NCI-H1105 (cell line): ENCODE data around the gene CXCR3.
A peak's percentile ranks its signal among the peaks of the same experiment; 100 is the strongest.
"Not testable (repeated sequence)": the region's sequence is repeated elsewhere in the genome, so short reads cannot be mapped to it uniquely, and the experiment has no call there.

ENCODE experiments used
- DNase-seq: peaks from one replicate; lab custom pipeline; 2025; lab: John Stamatoyannopoulos, UW

CXCR3 gene

DNA sequence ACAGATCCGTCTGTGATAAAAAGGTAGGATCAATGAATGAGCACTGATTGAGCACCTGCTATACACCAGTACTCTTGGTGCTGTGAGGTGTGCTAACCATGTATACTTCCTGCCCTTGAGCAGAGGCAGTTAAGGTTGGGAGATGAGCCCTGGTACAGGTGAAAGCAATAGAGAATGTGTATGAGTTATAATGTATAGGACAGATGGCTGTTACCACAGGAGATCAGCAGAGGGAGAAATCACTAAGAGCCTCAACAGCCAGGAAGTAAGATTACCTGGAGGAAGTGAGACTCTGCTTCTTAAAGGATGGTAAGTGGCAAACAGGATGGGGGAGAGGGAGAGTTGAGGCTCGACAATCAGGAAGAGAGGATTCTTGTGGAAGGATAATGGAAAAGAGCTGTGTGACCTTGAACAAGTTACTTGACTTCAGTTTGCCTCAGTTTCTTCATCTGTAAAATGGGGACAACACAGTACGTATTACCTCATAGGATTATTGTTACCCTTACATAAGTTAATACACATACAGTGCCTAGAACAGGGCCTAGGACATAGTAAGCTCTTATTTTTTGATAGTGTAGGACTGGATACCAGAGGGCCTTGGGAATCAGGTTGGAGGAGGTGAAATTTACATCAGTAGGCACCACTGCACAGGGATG is 9.1 kb downstream of the CXCR3 start:
- no peak for DNase-seq

DNA sequence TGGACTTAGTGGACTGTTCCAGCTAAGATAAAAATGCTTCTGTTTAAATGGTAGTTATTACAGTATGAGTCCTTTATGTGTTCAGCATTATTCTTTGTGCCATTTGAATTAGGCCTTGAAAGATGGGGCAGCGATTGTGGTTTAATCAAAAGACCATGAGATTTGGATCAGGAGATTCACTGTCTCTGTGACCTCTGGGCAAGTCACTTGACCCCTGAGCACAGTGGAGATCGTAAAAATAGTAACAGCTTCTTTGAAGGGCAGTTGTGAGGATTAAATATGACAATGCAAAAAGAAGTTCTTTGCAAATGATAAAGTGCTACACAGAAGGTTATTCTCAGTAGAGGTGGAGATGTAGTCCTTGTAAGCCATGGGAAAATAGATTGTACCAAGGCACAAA is 10.8 kb downstream of the CXCR3 start:
- no peak for DNase-seq

DNA sequence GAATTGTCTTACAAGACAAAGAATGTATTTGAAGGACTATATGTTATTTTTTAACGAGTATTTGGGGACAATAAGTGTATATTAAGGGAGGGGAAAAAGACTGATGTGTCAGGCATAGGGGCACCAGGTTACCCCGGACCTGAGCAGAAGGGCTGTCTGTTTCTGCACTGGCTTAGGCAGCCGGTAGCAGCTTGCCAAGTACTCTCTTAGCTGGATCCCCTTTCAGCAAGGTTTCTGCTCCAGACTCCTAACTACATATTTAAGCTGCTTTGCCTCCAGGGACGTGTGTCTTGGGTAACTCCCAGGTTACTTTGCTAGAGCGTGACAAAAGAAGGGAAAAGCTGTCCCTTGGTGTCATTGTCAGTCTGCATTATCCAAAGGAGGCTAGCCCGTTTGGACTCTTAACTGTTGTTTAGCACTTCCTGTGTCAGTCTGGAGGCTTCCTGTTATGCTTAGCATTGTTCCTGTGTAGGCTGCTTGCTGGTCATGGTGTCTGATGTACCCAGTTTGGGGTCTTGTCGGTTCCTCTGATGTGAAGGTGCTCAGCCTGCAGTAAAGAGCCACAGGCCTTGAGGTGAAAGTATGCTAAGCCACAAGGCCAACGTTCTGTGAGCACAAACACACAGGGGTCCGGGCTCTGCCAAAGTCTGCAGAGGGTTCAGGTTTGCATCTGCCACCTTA is 11.6 kb downstream of the CXCR3 start:
- DNase-seq: no peak

DNA sequence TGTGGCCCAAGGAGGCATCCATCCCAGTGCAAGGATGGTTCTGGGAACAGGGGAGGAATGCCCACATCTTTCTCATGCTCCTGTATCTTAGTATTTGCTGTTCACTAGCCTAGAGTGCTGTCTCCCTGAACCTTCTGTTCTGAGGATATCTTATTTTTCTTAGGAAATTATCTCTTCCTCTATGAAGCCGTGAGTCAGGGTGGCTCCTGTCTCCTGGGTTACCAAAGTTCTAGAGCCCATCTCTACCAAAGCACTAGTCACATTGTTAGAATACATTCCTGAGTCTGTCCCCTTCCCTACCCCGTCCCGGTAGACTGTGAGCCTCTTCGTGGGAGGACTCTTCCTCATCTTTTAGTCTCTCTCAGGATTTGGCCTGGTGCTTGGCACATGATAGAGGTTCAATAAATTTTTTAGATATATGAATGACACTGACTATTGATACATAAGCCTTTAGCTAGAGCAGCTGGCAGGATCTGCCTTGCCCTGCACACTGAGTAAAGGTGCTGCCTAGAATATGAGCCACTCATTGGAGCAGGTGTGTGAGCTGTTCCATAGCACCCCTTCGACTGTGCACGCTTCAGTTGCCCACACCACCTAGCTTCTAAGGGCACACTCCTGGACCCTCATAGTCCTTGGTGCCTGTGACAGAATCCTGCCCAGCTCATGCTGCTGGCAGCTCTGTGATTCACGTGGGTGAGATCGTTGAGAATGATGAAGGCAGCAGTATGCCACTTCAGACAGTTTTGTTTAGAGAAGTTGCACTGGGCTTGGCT is 13.3 kb downstream of the CXCR3 start:
- no peak for DNase-seq

DNA sequence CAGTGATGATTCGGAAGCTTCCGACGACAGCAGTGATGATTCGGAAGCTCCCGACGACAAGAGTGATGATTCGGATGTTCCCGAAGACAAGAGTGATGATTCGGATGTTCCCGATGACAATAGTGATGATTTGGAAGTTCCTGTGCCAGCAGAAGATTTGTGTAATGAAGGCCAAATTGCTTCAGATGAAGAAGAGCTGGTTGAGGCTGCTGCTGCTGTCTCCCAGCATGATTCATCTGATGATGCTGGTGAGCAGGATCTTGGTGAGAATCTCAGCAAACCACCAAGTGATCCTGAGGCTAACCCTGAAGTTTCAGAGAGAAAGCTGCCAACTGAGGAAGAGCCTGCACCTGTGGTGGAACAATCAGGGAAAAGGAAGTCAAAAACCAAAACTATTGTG is 14.2 kb downstream of the CXCR3 start:
- DNase-seq: no peak

DNA sequence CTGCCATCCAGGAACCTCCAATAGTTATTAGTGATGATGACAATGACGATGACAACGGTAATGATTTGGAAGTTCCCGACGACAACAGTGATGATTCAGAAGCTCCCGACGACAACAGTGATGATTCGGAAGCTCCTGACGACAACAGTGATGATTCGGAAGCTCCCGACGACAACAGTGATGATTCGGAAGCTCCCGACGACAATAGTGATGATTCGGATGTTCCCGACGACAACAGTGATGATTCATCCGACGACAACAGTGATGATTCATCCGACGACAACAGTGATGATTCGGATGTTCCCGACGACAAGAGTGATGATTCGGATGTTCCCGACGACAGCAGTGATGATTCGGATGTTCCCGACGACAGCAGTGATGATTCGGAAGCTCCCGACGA is 14.7 kb downstream of the CXCR3 start:
- no peak for DNase-seq

DNA sequence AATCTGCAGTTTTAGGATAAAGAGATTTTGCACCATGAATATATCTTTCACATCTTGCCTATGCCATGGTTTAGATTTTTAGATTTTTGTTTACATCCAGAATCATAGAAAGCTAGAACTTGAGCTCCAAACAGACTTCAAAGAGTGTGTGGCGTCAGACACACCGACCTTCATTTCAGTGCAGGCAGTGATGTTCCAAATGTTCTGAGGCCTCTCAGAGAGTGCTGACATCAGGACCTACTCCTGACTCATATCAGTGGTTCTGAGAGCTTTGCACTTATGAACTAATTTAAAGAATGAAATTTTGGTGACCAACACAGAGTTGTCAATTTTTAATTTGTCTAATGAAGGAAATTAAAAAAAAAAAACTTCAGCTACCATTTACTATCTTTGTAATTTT is 18.3 kb downstream of the CXCR3 start:
- DNase-seq: no peak

DNA sequence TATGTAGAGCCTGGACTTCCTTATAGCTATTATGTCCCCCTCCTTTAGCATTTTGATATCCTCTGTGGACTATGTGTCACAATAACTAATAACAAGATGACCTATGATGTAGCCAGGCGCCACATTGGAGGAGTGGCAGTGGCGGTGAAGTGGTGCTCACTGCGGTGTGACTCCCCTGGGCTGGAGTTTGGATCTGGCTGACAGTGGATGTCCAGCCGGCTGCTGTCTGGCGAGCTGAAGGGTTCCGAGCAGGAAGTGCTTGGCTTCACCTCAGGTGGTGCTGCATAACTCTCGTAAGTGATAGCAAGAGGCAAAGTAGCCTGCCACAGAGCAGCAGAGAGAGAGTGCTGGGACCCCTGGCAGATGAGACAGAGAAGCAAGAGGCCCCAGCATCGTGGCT is 25.1 kb downstream of the CXCR3 start:
- DNase-seq: not testable (repeated sequence)

DNA sequence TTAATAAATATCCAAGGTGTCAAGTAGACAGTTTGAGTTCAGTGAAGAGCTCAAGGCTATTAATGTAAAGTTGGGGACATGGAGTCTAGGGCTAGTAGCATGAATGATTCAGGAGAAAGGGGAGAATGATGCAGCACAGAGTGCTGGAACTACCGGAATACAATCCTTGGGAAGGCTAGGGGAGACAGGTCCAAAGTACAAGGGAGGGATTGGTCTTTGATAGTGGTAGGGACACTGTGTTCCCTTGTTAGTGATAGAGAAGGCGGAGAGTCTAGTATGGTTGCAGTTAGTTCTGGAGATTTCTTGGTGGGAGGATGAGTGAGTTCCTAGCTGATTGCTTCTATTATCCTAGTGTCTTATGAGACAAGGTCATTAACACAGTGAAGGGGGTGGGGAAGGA is 31.4 kb downstream of the CXCR3 start:
- DNase-seq: no peak

DNA sequence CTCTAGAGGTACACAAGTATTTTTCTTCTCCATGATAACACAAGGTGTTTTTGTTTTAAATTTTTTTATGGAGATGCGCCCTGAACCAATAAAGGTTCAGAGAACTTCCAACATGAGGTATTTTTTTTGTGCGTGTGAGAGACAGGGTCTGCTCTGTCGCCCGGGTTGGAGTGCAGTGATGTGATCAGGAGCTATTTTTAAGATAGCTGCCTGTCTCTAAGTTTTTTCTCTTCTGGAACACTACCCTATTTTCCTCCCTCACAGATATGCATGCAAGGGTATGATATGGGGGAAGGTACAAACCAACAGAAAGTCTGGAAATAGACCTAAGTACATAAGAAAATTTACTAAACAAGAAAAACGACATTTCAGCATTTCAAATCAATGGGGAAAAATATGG is 37.1 kb downstream of the CXCR3 start:
- DNase-seq: no peak

DNA sequence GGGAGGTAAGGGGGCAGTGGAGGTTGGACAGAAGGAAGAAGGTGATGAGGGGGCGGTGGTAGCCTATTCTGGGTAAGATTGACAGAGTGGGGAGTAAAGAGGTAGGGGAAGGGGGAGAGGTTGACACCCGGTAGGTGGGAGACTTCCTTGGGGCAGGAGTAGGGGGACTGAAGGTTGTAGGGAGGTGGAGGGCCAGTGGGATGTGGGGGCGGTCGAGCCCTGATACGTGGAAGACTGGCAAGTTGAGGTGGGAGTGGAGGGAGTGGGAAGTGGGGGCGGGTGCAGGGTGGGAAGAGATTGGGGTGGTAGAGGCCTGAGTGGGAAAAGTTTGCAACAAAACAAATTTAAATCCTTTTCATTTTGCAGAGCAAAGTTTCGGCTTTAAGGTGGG is 38.3 kb downstream of the CXCR3 start:
- DNase-seq: no peak

DNA sequence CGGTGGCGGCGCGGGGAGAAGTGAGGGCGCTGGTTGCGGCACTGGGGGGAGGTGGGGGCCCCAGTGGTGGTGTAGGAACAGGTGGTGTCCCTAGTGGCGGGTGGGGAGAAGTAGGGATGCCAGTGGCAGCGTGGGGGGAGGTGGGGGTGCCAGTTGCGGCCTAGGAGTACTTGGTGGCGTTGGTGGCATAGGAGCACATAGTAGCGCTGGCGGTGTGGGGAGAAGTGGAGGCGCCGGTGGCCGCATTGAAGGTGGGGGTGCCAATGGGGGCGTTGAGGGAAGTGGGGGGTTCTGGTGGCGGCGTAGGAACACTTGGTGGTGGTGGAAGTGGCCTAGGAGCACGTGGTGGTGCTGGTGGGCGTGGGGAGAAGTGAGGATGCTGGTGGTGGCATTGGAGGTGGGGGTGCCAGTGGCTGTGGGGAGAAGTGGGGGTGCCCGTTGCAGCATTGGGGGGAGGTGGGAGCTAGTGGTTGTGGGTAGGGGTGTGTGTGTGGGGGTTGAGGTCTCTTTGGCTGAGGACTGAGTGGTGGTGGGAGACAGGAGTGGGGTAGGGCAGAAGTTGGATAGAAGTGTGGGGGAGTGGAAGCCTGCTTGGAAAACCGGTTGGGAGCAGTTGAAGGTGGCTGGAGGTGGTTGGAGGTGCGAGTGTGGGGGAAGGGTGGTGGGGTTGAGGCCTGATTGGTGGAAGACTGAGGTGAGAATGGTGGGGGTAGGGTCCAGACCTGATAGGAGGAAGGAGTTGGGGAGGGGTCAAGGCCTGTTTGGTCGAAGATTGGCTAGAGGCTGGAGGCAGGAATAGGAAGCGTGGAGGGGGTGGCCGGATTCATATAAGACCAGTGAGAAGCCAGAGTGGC is 38.9 kb downstream of the CXCR3 start:
- no peak for DNase-seq

DNA sequence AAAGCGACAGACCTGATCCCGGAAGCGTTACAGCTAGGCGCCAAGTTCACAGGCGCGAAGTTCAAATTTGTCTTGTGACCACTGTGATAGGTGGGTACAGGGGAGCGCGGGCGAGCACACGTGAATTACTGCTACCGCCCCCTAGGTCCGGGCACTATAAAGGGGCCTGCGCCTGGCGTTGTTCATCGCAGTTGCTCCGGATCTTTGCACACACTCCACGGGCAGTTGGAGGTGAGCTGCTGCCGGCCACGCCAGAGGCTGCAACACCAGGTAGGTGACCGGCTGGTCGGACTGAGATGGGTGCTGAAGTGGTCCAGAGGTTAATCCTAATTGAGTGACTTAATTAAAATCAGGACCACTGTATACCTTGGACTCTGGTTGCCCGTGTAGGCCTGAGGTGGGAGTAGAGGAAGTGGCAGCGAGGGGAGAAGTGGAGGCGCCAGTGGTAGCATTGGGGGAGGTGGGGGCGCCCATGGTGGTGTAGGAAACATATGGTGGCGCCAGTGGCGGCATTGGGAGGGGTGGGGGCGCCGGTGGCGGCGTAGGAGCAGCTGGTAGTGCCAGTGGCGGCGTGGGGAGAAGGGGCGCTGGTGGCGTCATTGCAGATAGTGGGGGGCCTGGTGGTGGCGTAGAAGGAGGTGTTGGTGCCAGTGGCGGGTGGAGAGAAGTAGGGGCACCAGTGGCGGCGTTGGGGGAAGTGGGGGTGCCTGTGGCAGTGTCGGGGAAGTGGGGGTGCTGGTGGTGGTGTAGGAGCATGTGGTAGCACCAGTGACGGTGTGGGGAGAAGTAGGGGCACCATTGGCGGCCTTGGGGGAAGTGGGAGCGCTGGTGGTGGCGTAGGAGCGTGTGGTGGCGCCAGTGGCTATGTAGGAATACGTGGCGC is 39.8 kb downstream of the CXCR3 start, which contains the start of gene GCNA:
Gene GCNA, plus strand, starts transcription at position 185 of the 883 bp plus-strand sequence. CDS start 2,385 bp downstream, outside the sequence.
- no peak for DNase-seq

DNA sequence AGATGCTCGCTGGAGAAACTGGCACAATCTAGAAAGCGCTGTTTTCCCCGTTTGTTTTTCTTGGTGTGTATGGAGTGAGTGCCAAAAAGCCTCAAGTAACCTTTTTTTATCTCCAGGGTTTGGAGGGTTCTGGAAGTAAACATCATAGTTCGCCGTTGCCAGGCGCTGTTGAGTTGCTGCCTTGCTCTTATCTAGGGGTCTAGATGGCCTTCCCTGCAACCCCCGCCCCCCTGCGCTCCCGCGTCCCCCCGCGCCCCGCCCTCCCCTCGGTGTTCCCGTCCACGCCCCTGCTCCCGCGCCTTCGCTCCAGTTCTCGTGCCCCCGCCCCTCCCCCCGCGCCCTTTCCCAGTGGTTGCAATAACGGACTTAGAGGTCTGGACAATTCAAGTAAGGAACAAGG is 40.6 kb downstream of the CXCR3 start:
- no peak for DNase-seq

DNA sequence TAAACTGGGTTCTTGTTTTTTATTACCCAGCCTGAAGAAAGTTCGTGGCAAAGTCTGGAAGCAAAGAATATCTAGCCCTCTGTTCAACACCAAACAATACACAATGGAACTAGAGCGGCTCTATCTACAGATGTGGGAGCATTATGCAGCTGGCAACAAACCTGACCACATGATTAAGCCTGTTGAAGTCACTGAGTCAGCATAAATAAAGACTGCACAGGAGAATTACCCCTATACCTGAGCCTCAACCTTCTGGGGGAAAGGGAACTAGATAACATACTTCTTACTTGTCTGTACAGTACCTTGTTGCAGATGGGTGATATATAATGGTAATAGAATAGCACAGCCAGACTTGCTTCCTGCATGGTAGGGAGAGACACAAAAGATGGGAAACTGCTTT is 44.7 kb downstream of the CXCR3 start:
- no peak for DNase-seq

DNA sequence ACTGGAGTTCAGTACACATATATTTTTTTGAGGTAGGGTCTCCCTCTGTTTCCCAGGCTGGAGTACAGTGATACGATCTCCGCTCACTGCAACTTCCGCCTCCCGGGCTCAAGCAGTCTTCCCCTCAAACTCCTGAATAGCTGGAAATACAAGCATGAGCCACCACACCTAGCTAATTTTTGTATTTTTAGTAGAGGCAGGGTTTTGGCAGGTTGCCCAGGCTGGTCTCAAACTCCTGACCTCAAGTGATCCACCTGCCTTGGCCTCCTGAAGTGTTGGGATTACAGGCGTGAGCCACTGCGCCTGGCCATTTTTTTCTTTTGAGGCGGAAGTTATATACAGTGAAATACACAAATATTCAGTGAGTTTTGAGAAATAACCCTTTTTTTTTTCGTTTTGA is 46.9 kb downstream of the CXCR3 start:
- peak; percentile 23 for DNase-seq
